Stomach (tissue), 9 donors: ENCODE data around the gene PCDH9. TPM values are rescaled to one million over a fixed set of nuclear protein-coding genes. Genes with fewer than 3 reads are reported as not detected.

Experiments
- DNase-seq, 2 donors: peaks; one replicate each; pipeline versions ENCODE4 v3.0.0 to v3.0.0-alpha.2; 2013 to 2019
- H3K27ac ChIP-seq, 5 donors: fragments of 200-600 bp in 4 of 5; sonication (generic) in 4 of 5; one replicate each; pipeline ENCODE4 v1.5.1; 2013 to 2019; ENCODE audit warnings: mild to moderate bottlenecking in 1 of 5, moderate library complexity in 1 of 5
- H3K27me3 ChIP-seq, 3 donors: fragments of 200-600 bp; sonication (generic); one replicate each; pipeline ENCODE4 v1.5.1; 2017 to 2019; ENCODE audit warnings: mixed run types in 1 of 3
- H3K36me3 ChIP-seq, 4 donors: fragments of 200-600 bp; sonication (generic); 1 replicate in 3 of 4; 2 replicates in 1 of 4; pipeline ENCODE4 v1.5.1; 2016 to 2019
- H3K4me1 ChIP-seq, 4 donors: fragments of 200-600 bp; sonication (generic); one replicate each; pipeline ENCODE4 v1.5.1; 2016 to 2019
- H3K4me3 ChIP-seq, 4 donors: fragments of 200-600 bp; sonication (generic) in 3 of 4; one replicate each; pipeline ENCODE4 v1.5.1; 2016 to 2019; ENCODE audit warnings: mild to moderate bottlenecking in 1 of 4
- H3K9me3 ChIP-seq, 4 donors: fragments of 200-600 bp; sonication (generic); one replicate each; pipeline ENCODE4 v1.5.1; 2016 to 2019
- CTCF ChIP-seq, 7 experiments: fragments of 450-650 bp in 4 of 7; fragments of 200-600 bp in 3 of 7; sonication (generic) in 3 of 7; IDR thresholded peaks; one replicate each; pipeline ENCODE4 v1.5.1; 2016 to 2019; ENCODE audit warnings: antibody characterized with exemption in 7 of 7, control low read depth in 2 of 7, mild to moderate bottlenecking in 1 of 7
- EP300 ChIP-seq: sonication (generic); formaldehyde crosslinking; IDR thresholded peaks from one replicate; pipeline ENCODE4 v1.6.1; 2017; ENCODE audit warnings: antibody characterized with exemption
- POLR2A ChIP-seq, 4 donors: fragments of 450-650 bp; IDR thresholded peaks; one replicate each; pipeline ENCODE4 v1.6.1; 2016; ENCODE audit warnings: antibody characterized with exemption in 4 of 4, control low read depth in 2 of 4, mild to moderate bottlenecking in 1 of 4, moderate library complexity in 1 of 4
- POLR2AphosphoS5 ChIP-seq, 3 donors: sonication (generic); formaldehyde crosslinking; IDR thresholded peaks; one replicate each; pipeline ENCODE4 v1.6.1; 2016; ENCODE audit warnings: antibody characterized with exemption in 3 of 3
- WGBS, 5 donors: extraction: QIAGEN DNeasy Blood & Tissue Kit in 3 of 5; methylation state at CpG; one replicate each; pipeline versions ENCODE4 v1.1.5 to v1.1.7; 2013 to 2018; 5-methylcytosine and 5-hydroxymethylcytosine counted together
- intact Hi-C: fragments of 100-400 bp; cut with DNase I; formaldehyde crosslinking; loops from one replicate; pipeline ENCODE4 v1.15.1; 2023; ENCODE audit warnings: low total_unique reads
- polyA plus RNA-seq, 3 donors: library from polyadenylated mRNA; stranded (reverse); fragments of 200-250 nt; gene quantifications; one replicate each; pipeline ENCODE4 v1.2.3, GENCODE V29; 2013
- total RNA-seq, 5 donors: library from RNA; depleted of rRNA; stranded (reverse); fragments of >200 nt; gene quantifications; one replicate each; pipeline versions ENCODE4 v1.1.0 to v1.2.3, GENCODE V29; 2014 to 2016
- donor health status: healthy with polysubstance abuse.
- donor health status: Bipolar disorder and iron deficiency.
- donor health status: healthy.

The PCDH9 gene
- total and polyA plus RNA-seq, 8 donors: 0.40 to 36.2 (median 3.7) TPM

DNA sequence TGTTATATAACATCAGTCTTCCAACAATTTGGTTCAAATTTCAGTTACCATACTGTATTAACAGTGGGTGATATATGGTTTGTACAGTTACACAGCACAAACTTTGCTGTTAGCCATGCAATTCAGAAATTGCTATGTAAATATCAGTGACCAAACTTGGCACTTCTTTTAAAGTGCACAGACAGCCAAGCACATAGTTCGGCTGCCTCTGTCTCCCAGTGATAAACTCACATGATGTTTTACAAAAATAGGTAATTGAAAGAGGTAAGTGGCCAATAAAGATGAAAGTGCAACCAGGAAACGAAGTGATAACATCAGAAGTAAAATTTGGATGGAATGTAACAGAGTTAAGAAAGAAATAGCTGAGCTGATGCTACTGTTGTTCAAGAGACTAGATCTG is 143.9 kb downstream of the PCDH9 start:
- H3K27me3 ChIP-seq: no peaks in the 10 kb centered on the region
- H3K4me1 ChIP-seq: peaks cover 0 to 10% (median 2%) of the 10 kb centered on the region in 4 donors
- H3K9me3 ChIP-seq: no peaks in the 10 kb centered on the region
- intact Hi-C loops: no loop called here
- no peaks in the 10 kb centered on the region for H3K36me3 ChIP-seq
- no peak for TF ChIP-seq POLR2A (IDR thresholded peaks at IDR 0.05)
- TF ChIP-seq CTCF (IDR thresholded peaks at IDR 0.05): no peak
- no peak for TF ChIP-seq EP300
- no peak for TF ChIP-seq POLR2AphosphoS5 (IDR thresholded peaks at IDR 0.05)
- H3K27ac ChIP-seq: no peak overlapping the region
- no peak overlapping the region for H3K4me3 ChIP-seq
- WGBS, 5 donors: 12 to 49% (median 30%) methylated on average over 2 of the region's 2 CpGs
- no peak for DNase-seq

- no peak overlapping the region for H3K4me3 ChIP-seq
- no peaks in the 10 kb centered on the region for H3K36me3 ChIP-seq
- TF ChIP-seq POLR2AphosphoS5 (IDR thresholded peaks at IDR 0.05): no peak
- TF ChIP-seq POLR2A (IDR thresholded peaks at IDR 0.05): no peak
- no peak for TF ChIP-seq EP300
- no peak for TF ChIP-seq CTCF (IDR thresholded peaks at IDR 0.05)
- H3K9me3 ChIP-seq: no peaks in the 10 kb centered on the region
- no peaks in the 10 kb centered on the region for H3K27me3 ChIP-seq
- peaks cover 0 to 15% (median 2%) of the 10 kb centered on the region in 4 donors for H3K4me1 ChIP-seq
- no peak for DNase-seq
- intact Hi-C loops: no loop called here
- 88 to 100% (median 97%) methylated on average over 1 of the region's 1 CpG for WGBS, 5 donors
- H3K27ac ChIP-seq: no peak overlapping the region
These were observed 146.1 kb downstream of the PCDH9 start for GRCh38 chr13:67084066-67084465.

DNA sequence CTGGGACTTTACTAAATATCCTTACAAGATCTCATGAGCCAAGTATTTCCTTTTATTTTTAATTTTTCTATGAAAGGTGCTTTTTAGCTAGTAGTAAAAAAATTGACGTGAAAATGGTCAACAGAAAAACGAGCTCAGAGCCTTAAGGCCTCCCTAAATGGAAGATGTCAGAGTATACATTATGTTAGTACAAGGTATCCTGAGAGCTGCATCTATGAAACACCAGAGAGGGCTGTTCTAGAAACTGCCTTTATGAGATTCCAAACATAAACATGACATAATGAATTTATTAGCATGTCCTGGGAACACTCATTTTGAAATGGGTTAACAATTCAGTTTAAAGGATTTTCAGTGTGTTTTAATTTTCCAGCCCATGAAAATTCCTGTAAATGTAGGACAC is 146.6 kb downstream of the PCDH9 start:
- no peaks in the 10 kb centered on the region for H3K9me3 ChIP-seq
- peaks cover 0 to 15% (median 2%) of the 10 kb centered on the region in 4 donors for H3K4me1 ChIP-seq
- no peak overlapping the region for H3K27ac ChIP-seq
- no peak overlapping the region for H3K4me3 ChIP-seq
- no peaks in the 10 kb centered on the region for H3K36me3 ChIP-seq
- H3K27me3 ChIP-seq: no peaks in the 10 kb centered on the region
- DNase-seq: no peak
- WGBS, 5 donors: 81 to 92% (median 86%) methylated on average over 2 of the region's 2 CpGs
- no peak for TF ChIP-seq POLR2A (IDR thresholded peaks at IDR 0.05)
- no peak for TF ChIP-seq EP300
- no peak for TF ChIP-seq POLR2AphosphoS5 (IDR thresholded peaks at IDR 0.05)
- TF ChIP-seq CTCF (IDR thresholded peaks at IDR 0.05): no peak
- intact Hi-C loops: no loop called here

GRCh38 chr13:67080351-67080750 is 149.8 kb downstream of the PCDH9 start:
- TF ChIP-seq CTCF (IDR thresholded peaks at IDR 0.05) (no peak), POLR2AphosphoS5 (IDR thresholded peaks at IDR 0.05) (no peak), EP300 (no peak), POLR2A (IDR thresholded peaks at IDR 0.05) (no peak)
- no peak overlapping the region for H3K4me3 ChIP-seq
- DNase-seq: no peak
- no peak overlapping the region for H3K27ac ChIP-seq
- no peaks in the 10 kb centered on the region for H3K36me3 ChIP-seq
- WGBS, 5 donors: 77 to 90% (median 84%) methylated on average over 2 of the region's 2 CpGs
- H3K4me1 ChIP-seq: peaks cover 0 to 10% (median 0%) of the 10 kb centered on the region in 4 donors
- no peaks in the 10 kb centered on the region for H3K9me3 ChIP-seq
- intact Hi-C loops: no loop called here
- no peaks in the 10 kb centered on the region for H3K27me3 ChIP-seq
